Left ventricle myocardium superior (tissue), 1 donor: ENCODE results near the gene AGRN. TPM values are rescaled to one million over a fixed set of nuclear protein-coding genes. Genes with fewer than 3 reads are reported as not detected.
"Not testable (repeated sequence)": the region's sequence is repeated elsewhere in the genome, so short reads cannot be mapped to it uniquely, and the experiment has no call there.

ENCODE experiments used
- ATAC-seq: fragments of 200-7000 bp; cut with Tn5 transposase; one replicate; pipeline ENCODE4 v1.9.1; 2020; ENCODE audit warnings: mild to moderate bottlenecking, moderate library complexity
- DNase-seq: peaks from one replicate; pipeline ENCODE4 v3.0.0-alpha.2; 2020
- intact Hi-C: fragments of 100-400 bp; cut with micrococcal nuclease; formaldehyde crosslinking; loops from one replicate; pipeline ENCODE4 v1.11.0; 2022
- total RNA-seq: library from RNA; stranded (reverse); fragmentation: NEBNext Ultra II Directional; extraction: Animal tissue kit (Norgen Biotek cat#: 25700); gene quantifications from one replicate; pipeline ENCODE4 v1.2.1, GENCODE V29; 2021
- donor health status: DM: no; HTN: yes; CAD: no; lungs with severe emphysema.

The AGRN gene
- total RNA-seq, 1 donor from 2014 or later, result 18.5 TPM

GRCh38 chr1:1030867-1031658, 11.1 kb downstream of the AGRN start:
- intact Hi-C loops, DNase-seq, ATAC-seq: not testable (repeated sequence)

GRCh38 chr1:1031659-1032235, 11.8 kb downstream of the AGRN start:
- ATAC-seq, result no peak
- no peak for DNase-seq
- intact Hi-C loops, result no loop called here

DNA sequence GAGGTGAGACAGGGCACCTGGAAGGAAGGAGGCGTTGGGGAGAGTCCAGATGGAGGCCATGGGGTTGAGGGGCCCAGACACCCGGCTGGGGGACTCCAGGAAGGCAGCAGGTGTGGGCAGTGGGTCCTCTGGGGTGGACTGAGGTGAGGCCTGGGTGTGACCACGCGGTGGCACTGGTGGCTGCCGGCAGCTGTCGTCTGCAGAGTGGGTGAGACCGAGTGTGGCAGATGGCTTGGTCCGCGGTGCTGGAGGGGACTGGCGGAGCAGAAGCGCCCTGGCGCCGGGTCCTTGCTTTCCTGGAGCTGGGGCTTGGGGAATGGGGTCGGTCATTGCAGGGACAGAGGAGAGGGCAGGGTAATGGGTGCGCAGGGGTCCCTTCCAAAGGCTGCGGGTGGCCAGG, 12.5 kb downstream of the AGRN start:
- intact Hi-C loops, result no loop called here
- peak; percentile 55 for DNase-seq
- ATAC-seq, result peak; percentile 77

- DNase-seq (peak; percentile 87), ATAC-seq (peak; percentile 87)
- intact Hi-C loops, result no loop called here
Observed at GRCh38 chr1:1033009-1033587, 13.2 kb downstream of the AGRN start.

GRCh38 chr1:1033731-1034438, 14.0 kb downstream of the AGRN start:
- ATAC-seq (no peak), DNase-seq (no peak)
- intact Hi-C loops, result no loop called here

- intact Hi-C loops, result no loop called here
- DNase-seq (no peak), ATAC-seq (peak; percentile 3)
Observed at GRCh38 chr1:1034439-1034781, 14.5 kb downstream of the AGRN start.

GRCh38 chr1:1035291-1035943, 15.5 kb downstream of the AGRN start:
- DNase-seq, result no peak
- intact Hi-C loops, result no loop called here
- no peak for ATAC-seq

DNA sequence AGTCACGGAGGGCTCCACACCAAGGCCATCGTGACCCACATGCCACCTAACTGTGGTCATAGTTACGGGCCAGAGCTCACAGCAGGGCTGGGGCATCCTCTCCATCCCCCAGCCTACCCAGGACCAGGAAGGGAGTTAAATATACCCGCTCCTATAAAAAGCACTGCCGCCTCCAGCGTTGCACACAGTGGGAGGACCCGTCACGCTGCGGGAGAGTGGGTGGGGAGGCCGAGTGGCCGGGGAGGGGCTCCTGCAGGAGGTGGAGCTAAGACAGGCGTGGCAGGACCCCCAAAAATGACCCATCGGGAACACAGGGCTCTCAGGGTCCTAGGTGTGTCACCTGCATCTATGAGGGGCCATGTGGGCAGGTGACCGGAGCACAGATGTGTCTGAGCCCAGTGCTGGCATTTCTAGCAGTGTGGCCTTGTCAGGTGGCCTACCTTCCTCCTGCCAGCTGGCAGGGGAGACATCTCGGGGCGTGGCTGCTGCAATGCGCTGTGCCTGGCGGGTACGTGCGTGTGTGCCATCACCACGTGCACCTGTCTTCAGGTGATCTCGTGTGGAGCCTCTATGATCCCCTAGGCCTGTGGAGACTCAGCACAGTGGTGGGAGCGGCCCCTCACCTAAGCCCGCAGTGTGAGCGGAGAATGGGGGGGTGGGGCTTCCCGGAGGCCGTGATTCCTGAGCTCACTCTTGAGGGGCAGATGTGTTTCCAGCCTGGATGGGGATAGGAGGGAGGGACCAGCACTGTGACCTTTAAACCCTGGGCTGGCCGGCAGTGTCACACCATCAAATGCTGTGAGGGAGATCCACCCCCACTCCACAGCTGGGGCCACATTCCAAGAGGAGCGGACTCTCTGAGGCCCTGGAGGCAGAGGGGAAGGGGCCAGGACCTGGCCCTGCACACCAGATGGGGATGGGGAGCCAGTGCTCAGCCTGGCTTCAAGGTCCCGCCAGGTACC, 17.7 kb downstream of the AGRN start:
- no peak for DNase-seq
- ATAC-seq, result no peak
- intact Hi-C loops, result no loop called here

- ATAC-seq, result no peak
- DNase-seq, result no peak
- intact Hi-C loops, result no loop called here
Observed at GRCh38 chr1:1038694-1039093, 18.8 kb downstream of the AGRN start.

- intact Hi-C loops, result no loop called here
- DNase-seq, result no peak
- ATAC-seq, result no peak
Observed at GRCh38 chr1:1039145-1039910, 19.4 kb downstream of the AGRN start.

DNA sequence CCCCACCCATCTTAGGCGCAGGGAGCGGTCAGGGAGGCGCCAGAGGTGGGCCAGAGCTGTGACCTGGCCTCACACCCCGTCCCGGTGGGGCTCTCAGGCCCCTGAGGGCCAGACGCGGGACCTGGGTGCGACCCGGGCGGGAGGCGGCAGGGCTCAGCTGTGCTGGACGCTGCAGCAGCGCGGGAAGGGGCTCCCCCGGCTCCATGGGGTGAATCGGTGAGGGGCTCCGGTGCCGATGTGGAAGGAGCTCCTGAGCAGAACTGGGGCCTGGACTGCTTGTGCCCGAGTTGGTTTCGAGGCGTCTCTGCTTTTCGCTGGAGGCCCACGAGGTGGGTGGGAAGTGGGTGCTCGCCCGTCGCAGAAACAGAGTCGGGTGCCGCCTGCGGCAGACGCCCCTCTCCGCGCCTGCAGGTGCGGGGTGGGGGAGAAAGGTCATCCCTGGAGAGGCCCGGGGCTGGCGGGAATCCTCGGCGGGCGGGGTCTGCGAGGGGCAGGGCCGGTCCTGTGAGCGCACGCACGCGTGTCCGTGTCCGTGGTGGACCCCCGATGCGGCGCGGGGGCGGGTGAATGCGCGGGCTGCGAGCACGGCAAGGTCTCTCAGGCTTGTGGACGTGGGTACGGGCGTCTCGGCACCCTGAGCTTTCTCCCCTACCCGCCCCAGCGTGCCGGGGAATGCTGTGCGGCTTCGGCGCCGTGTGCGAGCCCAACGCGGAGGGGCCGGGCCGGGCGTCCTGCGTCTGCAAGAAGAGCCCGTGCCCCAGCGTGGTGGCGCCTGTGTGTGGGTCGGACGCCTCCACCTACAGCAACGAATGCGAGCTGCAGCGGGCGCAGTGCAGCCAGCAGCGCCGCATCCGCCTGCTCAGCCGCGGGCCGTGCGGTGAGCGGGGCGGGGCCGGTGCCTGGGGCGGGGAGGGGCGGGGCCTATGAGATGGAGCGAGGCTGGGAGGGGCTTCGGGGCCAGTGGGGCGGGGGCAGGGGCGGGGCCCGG, 20.4 kb downstream of the AGRN start:
- intact Hi-C loops, result no loop called here
- DNase-seq (peak; percentile 81), ATAC-seq (peak; percentile 87)

DNA sequence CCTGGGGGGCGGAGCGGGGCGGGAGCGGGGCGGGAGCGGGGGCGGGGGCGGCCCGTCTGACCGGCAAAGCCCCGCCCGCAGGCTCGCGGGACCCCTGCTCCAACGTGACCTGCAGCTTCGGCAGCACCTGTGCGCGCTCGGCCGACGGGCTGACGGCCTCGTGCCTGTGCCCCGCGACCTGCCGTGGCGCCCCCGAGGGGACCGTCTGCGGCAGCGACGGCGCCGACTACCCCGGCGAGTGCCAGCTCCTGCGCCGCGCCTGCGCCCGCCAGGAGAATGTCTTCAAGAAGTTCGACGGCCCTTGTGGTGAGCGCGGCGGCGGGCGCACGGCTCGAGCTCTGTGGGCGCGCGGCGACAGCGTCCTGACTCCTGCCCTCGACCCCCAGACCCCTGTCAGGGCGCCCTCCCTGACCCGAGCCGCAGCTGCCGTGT, 21.2 kb downstream of the AGRN start:
- intact Hi-C loops, result no loop called here
- no peak for DNase-seq
- ATAC-seq, result peak; percentile 6

DNA sequence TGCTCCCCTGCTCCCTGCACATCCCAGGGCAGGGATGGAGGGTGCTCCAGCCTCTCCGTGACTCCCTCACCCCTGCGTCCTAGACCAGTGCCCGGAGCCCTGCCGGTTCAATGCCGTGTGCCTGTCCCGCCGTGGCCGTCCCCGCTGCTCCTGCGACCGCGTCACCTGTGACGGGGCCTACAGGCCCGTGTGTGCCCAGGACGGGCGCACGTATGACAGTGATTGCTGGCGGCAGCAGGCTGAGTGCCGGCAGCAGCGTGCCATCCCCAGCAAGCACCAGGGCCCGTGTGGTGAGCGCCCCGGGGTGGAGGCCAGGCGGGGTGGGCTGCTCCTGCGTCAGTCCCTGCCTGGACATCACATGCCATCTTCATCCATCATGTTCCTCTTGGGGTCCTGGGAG, 22.0 kb downstream of the AGRN start:
- intact Hi-C loops, result no loop called here
- no peak for DNase-seq
- no peak for ATAC-seq

- DNase-seq (no peak), ATAC-seq (no peak)
- intact Hi-C loops, result no loop called here
Observed at GRCh38 chr1:1042835-1043234, 22.9 kb downstream of the AGRN start.

DNA sequence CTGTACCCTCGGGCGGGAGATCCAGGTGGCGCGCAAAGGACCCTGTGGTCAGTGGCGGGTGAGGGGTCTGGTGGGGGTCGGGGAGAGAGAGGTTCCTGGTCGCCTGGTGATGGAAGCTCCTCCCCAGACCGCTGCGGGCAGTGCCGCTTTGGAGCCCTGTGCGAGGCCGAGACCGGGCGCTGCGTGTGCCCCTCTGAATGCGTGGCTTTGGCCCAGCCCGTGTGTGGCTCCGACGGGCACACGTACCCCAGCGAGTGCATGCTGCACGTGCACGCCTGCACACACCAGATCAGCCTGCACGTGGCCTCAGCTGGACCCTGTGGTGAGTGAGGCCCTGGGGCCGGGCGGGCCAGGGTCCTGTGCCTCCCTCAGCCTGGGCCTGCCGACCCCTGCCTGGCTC, 23.5 kb downstream of the AGRN start:
- no peak for DNase-seq
- no peak for ATAC-seq
- intact Hi-C loops, result no loop called here

DNA sequence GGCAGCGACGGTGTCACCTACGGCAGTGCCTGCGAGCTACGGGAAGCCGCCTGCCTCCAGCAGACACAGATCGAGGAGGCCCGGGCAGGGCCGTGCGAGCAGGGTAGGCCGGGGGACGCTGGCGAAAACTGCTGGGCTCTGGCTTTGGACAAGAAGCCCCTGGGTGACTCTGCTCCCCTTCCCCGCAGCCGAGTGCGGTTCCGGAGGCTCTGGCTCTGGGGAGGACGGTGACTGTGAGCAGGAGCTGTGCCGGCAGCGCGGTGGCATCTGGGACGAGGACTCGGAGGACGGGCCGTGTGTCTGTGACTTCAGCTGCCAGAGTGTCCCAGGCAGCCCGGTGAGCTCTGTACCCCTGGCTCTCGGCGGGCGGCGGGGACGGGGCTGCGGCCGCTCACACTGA, 24.0 kb downstream of the AGRN start:
- DNase-seq, result no peak
- intact Hi-C loops, result no loop called here
- no peak for ATAC-seq
